ENCODE results near the gene SLC6A8. TPM values are rescaled to one million over a fixed set of nuclear protein-coding genes. Genes with fewer than 3 reads are reported as not detected.

SLC6A8 gene
- total and polyA plus RNA-seq, 2 donors (not counting 1 experiment from before 2014, with no cell fraction given): 0.49 to 2.9 TPM

- no peaks in the 10 kb centered on the region for H3K4me1 ChIP-seq (ENCODE audit: control insufficient read depth in 2 of 2, insufficient read depth in 2 of 2, low read length in 2 of 2)
- no peaks in the 10 kb centered on the region for H3K9me3 Mint-ChIP-seq (ENCODE audit: insufficient read depth)
- no peak overlapping the region for H3K4me3 Mint-ChIP-seq
- H3K4me3 ChIP-seq (ENCODE audit: control extremely low read depth in 1 of 5, extremely low read depth in 1 of 5, insufficient read depth in 1 of 5, low read depth in 2 of 5, low read length in 4 of 5): no peak overlapping the region
- no peak for TF ChIP-seq EZH2 (IDR thresholded peaks at IDR 0.05; ENCODE audit: borderline replicate concordance, insufficient read depth, low read depth, low read length, poor library complexity, severe bottlenecking)
- TF ChIP-seq CTCF (IDR thresholded peaks at IDR 0.05): no peak
- ATAC-seq (ENCODE audit: low read depth): no peak
- no peak overlapping the region for H3K27ac Mint-ChIP-seq
- H3K27ac ChIP-seq (ENCODE audit: low read length in 2 of 2): no peak overlapping the region
- ChIA-PET POLR2A (no interaction called here), CTCF (interaction anchor here (1.3 kb wide), 1 partner anchor 253 kb away, joined by 3 read pairs; no protein-coding TSS in a partner anchor)
- no peaks in the 10 kb centered on the region for H3K27me3 Mint-ChIP-seq
- H3K36me3 ChIP-seq (replicated peaks in 1 of 2; ENCODE audit: control extremely low read depth in 1 of 2, control insufficient read depth in 1 of 2, extremely low read depth in 1 of 2, insufficient read depth in 2 of 2, low read length in 1 of 2): peaks cover 0 to 23% of the 10 kb centered on the region in 2 experiments
- intact Hi-C loops (cut with micrococcal nuclease): no loop called here
- DNase-seq: no peak
- no peaks in the 10 kb centered on the region for H3K9me3 ChIP-seq (ENCODE audit: control extremely low read depth in 1 of 3, control insufficient read depth in 2 of 3, insufficient read depth in 1 of 3, low read length in 2 of 3)
- no peak overlapping the region for H3K9ac ChIP-seq (ENCODE audit: low read length)
- WGBS (ENCODE audit: insufficient coverage): 98% methylated on average over 8 of the region's 9 CpGs
- H4K20me1 ChIP-seq (ENCODE audit: control insufficient read depth, insufficient read depth, low read length, poor library complexity, severe bottlenecking): peaks cover 66% of the 10 kb centered on the region
- H2AFZ ChIP-seq (ENCODE audit: insufficient read depth, low read depth, low read length, poor library complexity, severe bottlenecking): no peak overlapping the region
- no peak overlapping the region for H3K4me2 ChIP-seq (replicated peaks; ENCODE audit: low read depth, low read length, poor library complexity, severe bottlenecking)
- no peaks in the 10 kb centered on the region for H3K4me1 Mint-ChIP-seq
- no peaks in the 10 kb centered on the region for H3K27me3 ChIP-seq (replicated peaks in 1 of 4; ENCODE audit: control extremely low read depth in 1 of 4, control insufficient read depth in 3 of 4, insufficient read depth in 4 of 4, low read length in 3 of 4)
- peaks cover 34% of the 10 kb centered on the region for H3K79me2 ChIP-seq (ENCODE audit: control insufficient read depth, insufficient read depth, low read length)
These were observed 19.1 kb downstream of the SLC6A8 start for GRCh38 chrX:153706799-153707198.

DNA sequence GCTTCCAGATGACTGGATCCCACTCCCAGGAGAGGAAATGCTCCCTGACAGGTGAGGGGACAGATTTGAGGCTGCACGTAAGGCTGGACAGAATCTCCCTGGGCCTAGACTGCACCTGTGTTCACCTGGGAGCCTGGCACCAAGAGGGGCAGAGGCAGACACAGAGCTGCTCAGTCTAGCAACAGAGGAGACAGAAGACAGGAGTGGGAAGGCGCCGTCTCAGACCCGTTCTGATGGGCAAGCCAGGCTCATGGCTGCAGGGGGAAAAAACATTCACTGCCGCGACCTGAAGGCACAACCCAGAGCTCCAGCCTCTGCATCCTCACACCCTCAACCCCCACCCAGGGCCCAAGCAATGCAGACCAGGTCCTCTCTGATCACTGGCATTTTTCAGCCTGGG is 19.7 kb downstream of the SLC6A8 start:
- peaks cover 0 to 21% of the 10 kb centered on the region in 2 experiments for H3K36me3 ChIP-seq (replicated peaks in 1 of 2; ENCODE audit: control extremely low read depth in 1 of 2, control insufficient read depth in 1 of 2, extremely low read depth in 1 of 2, insufficient read depth in 2 of 2, low read length in 1 of 2)
- no peaks in the 10 kb centered on the region for H3K9me3 ChIP-seq (ENCODE audit: control extremely low read depth in 1 of 3, control insufficient read depth in 2 of 3, insufficient read depth in 1 of 3, low read length in 2 of 3)
- no peak overlapping the region for H3K9ac ChIP-seq (ENCODE audit: low read length)
- intact Hi-C loops (cut with micrococcal nuclease): no loop called here
- no peak overlapping the region for H3K4me3 ChIP-seq (ENCODE audit: control extremely low read depth in 1 of 5, extremely low read depth in 1 of 5, insufficient read depth in 1 of 5, low read depth in 2 of 5, low read length in 4 of 5)
- H3K9me3 Mint-ChIP-seq (ENCODE audit: insufficient read depth): no peaks in the 10 kb centered on the region
- no peak overlapping the region for H3K4me2 ChIP-seq (replicated peaks; ENCODE audit: low read depth, low read length, poor library complexity, severe bottlenecking)
- H3K4me1 ChIP-seq (ENCODE audit: control insufficient read depth in 2 of 2, insufficient read depth in 2 of 2, low read length in 2 of 2): no peaks in the 10 kb centered on the region
- H3K27ac ChIP-seq (ENCODE audit: low read length in 2 of 2): no peak overlapping the region
- 95% methylated on average over 2 of the region's 6 CpGs for WGBS (ENCODE audit: insufficient coverage)
- ChIA-PET CTCF (interaction anchor here (1.1 to 1.3 kb wide), 2 partner anchors 20 to 252 kb away, joined by 3 to 4 read pairs; partner anchors contain the start of gene SLC6A8), POLR2A (no interaction called here)
- no peak overlapping the region for H2AFZ ChIP-seq (ENCODE audit: insufficient read depth, low read depth, low read length, poor library complexity, severe bottlenecking)
- H3K79me2 ChIP-seq (ENCODE audit: control insufficient read depth, insufficient read depth, low read length): peaks cover 35% of the 10 kb centered on the region
- no peak overlapping the region for H3K4me3 Mint-ChIP-seq
- no peaks in the 10 kb centered on the region for H3K27me3 ChIP-seq (replicated peaks in 1 of 4; ENCODE audit: control extremely low read depth in 1 of 4, control insufficient read depth in 3 of 4, insufficient read depth in 4 of 4, low read length in 3 of 4)
- no peaks in the 10 kb centered on the region for H3K27me3 Mint-ChIP-seq
- peaks cover 63% of the 10 kb centered on the region for H4K20me1 ChIP-seq (ENCODE audit: control insufficient read depth, insufficient read depth, low read length, poor library complexity, severe bottlenecking)
- DNase-seq (no peak), ATAC-seq (ENCODE audit: low read depth) (no peak)
- H3K27ac Mint-ChIP-seq: no peak overlapping the region
- H3K4me1 Mint-ChIP-seq: no peaks in the 10 kb centered on the region
- TF ChIP-seq CTCF (IDR thresholded peaks at IDR 0.05) (no peak), EZH2 (IDR thresholded peaks at IDR 0.05; ENCODE audit: borderline replicate concordance, insufficient read depth, low read depth, low read length, poor library complexity, severe bottlenecking) (no peak)

All from B cell (primary cell).